Inflammatory macrophage treated with lipopolysaccharide for 4 hours (primary cell): ENCODE measurements around the gene ITGAX.

ENCODE experiments used
- DNase-seq: peaks from one replicate; pipeline ENCODE4 v3.0.0-alpha.2; 2020

The ITGAX gene

GRCh38 chr16:31350275-31351005, 4.5 kb upstream of the ITGAX start:
- peak; percentile 93 for DNase-seq

- peak; percentile 90 for DNase-seq
Measured at GRCh38 chr16:31351246-31351941, 3.6 kb upstream of the ITGAX start.

- DNase-seq: peak; percentile 97
Measured at GRCh38 chr16:31351942-31352325, 3.0 kb upstream of the ITGAX start.

GRCh38 chr16:31352376-31353115, 2.4 kb upstream of the ITGAX start:
- peak; percentile 94 for DNase-seq

GRCh38 chr16:31355431-31356100, 590 bp downstream of the ITGAX start:
- DNase-seq: peak; percentile 38

- DNase-seq: peak; percentile 44
Measured at GRCh38 chr16:31356566-31357323, 1.8 kb downstream of the ITGAX start.

- peak; percentile 69 for DNase-seq
Measured at GRCh38 chr16:31357324-31358109, 2.5 kb downstream of the ITGAX start.

- DNase-seq: peak; percentile 85
Measured at GRCh38 chr16:31360251-31360650, 5.3 kb downstream of the ITGAX start.

- no peak for DNase-seq
Measured at GRCh38 chr16:31361201-31362110, 6.5 kb downstream of the ITGAX start.

- DNase-seq: no peak
Measured at GRCh38 chr16:31362476-31363405, 7.8 kb downstream of the ITGAX start.

GRCh38 chr16:31363721-31364120, 8.7 kb downstream of the ITGAX start:
- DNase-seq: no peak

GRCh38 chr16:31364421-31364820, 9.4 kb downstream of the ITGAX start:
- DNase-seq: no peak

GRCh38 chr16:31365131-31365865, 10.3 kb downstream of the ITGAX start:
- DNase-seq: peak; percentile 27

- DNase-seq: peak; percentile 94
Measured at GRCh38 chr16:31367853-31368252, 12.9 kb downstream of the ITGAX start.

- DNase-seq: no peak
Measured at GRCh38 chr16:31371008-31371407, 16.0 kb downstream of the ITGAX start.

GRCh38 chr16:31371619-31372484, 16.9 kb downstream of the ITGAX start:
- no peak for DNase-seq

- no peak for DNase-seq
Measured at GRCh38 chr16:31373235-31373634, 18.3 kb downstream of the ITGAX start.

- no peak for DNase-seq
Measured at GRCh38 chr16:31375231-31375630, 20.3 kb downstream of the ITGAX start.
